SU-DHL-6 (cell line): ENCODE measurements around the gene PLCB2.

ENCODE experiments used
- H2AFZ ChIP-seq: fragments of 200-600 bp; sonication (generic); 2 replicates; pipeline ENCODE4 v1.6.1; 2014; ENCODE audit warnings: low read depth, mild to moderate bottlenecking, moderate library complexity, mixed read lengths, antibody characterized with exemption, low read length; ENCODE audit not compliant: severe bottlenecking
- H3F3A ChIP-seq: fragments of 200-600 bp; shearing (Covaris generic); 2 replicates; pipeline ENCODE4 v1.6.0; 2016; ENCODE audit warnings: antibody characterized with exemption, mild to moderate bottlenecking; ENCODE audit not compliant: insufficient read depth
- H3K27ac ChIP-seq: fragments of 200-600 bp; sonication (generic); 2 replicates; pipeline ENCODE4 v1.5.1; 2016; ENCODE audit warnings: low read depth, mild to moderate bottlenecking, low read length, moderate library complexity, mixed read lengths
- H3K27me3 ChIP-seq: fragments of 200-600 bp; sonication (generic), shearing (Covaris generic); 2 replicates; pipeline ENCODE4 v1.6.0; 2014; ENCODE audit warnings: mild to moderate bottlenecking, low read length
- H3K36me3 ChIP-seq: fragments of 200-600 bp; sonication (generic); 2 replicates; pipeline ENCODE4 v1.6.1; 2014; ENCODE audit warnings: mild to moderate bottlenecking, low read length, mixed read lengths
- H3K4me2 ChIP-seq: fragments of 300-600, 200-600 bp; shearing (Covaris generic), sonication (generic); 2 replicates; pipeline ENCODE4 v1.6.0; 2014; ENCODE audit warnings: low read length, low read depth, mild to moderate bottlenecking; ENCODE audit not compliant: poor library complexity, severe bottlenecking
- H3K4me3 ChIP-seq: fragments of 200-600 bp; sonication (generic); 2 replicates; pipeline ENCODE4 v1.5.1; 2014; ENCODE audit warnings: antibody characterized with exemption, low read length, mild to moderate bottlenecking, mixed read lengths; ENCODE audit not compliant: insufficient read depth, poor library complexity, severe bottlenecking
- H3K79me2 ChIP-seq: fragments of 200-600 bp; sonication (generic); 2 replicates; pipeline ENCODE4 v1.6.1; 2014; ENCODE audit warnings: mild to moderate bottlenecking, low read length, moderate library complexity; ENCODE audit not compliant: insufficient read depth
- H3K9ac ChIP-seq: fragments of 200-600 bp; sonication (generic); 2 replicates; pipeline ENCODE4 v1.7.0; 2014; ENCODE audit warnings: mild to moderate bottlenecking, low read length
- H3K9me2 ChIP-seq: fragments of 200-600 bp; sonication (generic); replicated peaks from 2 replicates; pipeline ENCODE4 v1.6.1; 2014; ENCODE audit warnings: low read length; ENCODE audit not compliant: insufficient read depth
- H3K9me3 ChIP-seq: fragments of 200-600 bp; sonication (generic); 2 replicates; pipeline ENCODE4 v1.6.1; 2014; ENCODE audit warnings: low read length, mixed read lengths; ENCODE audit not compliant: insufficient read depth
- H4K20me1 ChIP-seq: fragments of 200-600 bp; sonication (generic); 2 replicates; pipeline ENCODE4 v1.6.1; 2014; ENCODE audit warnings: low read depth, mild to moderate bottlenecking, antibody characterized with exemption, low read length, moderate library complexity, mixed read lengths
- EZH2phosphoT487 ChIP-seq: fragments of 200-600 bp; sonication (generic), shearing (Covaris generic); conservative IDR thresholded peaks from 2 replicates; pipeline ENCODE4 v1.6.1; 2018; ENCODE audit warnings: mild to moderate bottlenecking, antibody characterized with exemption, low read length, moderate library complexity, mixed read lengths
- TF ChIP-seq, protein P1 (sequence below): fragments of 200-600 bp; sonication (generic); IDR thresholded peaks from one replicate; pipeline ENCODE4 v1.5.1; 2017; ENCODE audit warnings: antibody characterized with exemption, mild to moderate bottlenecking, low read length, moderate library complexity; ENCODE audit not compliant: insufficient read depth, poor library complexity, severe bottlenecking

Gene PLCB2

GRCh38 chr15:40277471-40277870 lies 30.3 kb downstream of the PLCB2 start:
- Histone ChIP-seq H3K4me3 (no peak overlapping the region), H3K27me3 (no peaks in the 10 kb centered on the region), H2AFZ (no peak overlapping the region), H3K9ac (no peak overlapping the region), H3F3A (no peaks in the 10 kb centered on the region), H3K9me2 (no peaks in the 10 kb centered on the region), H3K9me3 (no peaks in the 10 kb centered on the region), H3K4me2 (no peak overlapping the region), H4K20me1 (no peaks in the 10 kb centered on the region), H3K79me2 (no peaks in the 10 kb centered on the region), H3K27ac (no peak overlapping the region), H3K36me3 (no peaks in the 10 kb centered on the region)
- TF ChIP-seq, protein P1, sequence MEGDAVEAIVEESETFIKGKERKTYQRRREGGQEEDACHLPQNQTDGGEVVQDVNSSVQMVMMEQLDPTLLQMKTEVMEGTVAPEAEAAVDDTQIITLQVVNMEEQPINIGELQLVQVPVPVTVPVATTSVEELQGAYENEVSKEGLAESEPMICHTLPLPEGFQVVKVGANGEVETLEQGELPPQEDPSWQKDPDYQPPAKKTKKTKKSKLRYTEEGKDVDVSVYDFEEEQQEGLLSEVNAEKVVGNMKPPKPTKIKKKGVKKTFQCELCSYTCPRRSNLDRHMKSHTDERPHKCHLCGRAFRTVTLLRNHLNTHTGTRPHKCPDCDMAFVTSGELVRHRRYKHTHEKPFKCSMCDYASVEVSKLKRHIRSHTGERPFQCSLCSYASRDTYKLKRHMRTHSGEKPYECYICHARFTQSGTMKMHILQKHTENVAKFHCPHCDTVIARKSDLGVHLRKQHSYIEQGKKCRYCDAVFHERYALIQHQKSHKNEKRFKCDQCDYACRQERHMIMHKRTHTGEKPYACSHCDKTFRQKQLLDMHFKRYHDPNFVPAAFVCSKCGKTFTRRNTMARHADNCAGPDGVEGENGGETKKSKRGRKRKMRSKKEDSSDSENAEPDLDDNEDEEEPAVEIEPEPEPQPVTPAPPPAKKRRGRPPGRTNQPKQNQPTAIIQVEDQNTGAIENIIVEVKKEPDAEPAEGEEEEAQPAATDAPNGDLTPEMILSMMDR, result no peak
- TF ChIP-seq EZH2phosphoT487, result no peak

DNA sequence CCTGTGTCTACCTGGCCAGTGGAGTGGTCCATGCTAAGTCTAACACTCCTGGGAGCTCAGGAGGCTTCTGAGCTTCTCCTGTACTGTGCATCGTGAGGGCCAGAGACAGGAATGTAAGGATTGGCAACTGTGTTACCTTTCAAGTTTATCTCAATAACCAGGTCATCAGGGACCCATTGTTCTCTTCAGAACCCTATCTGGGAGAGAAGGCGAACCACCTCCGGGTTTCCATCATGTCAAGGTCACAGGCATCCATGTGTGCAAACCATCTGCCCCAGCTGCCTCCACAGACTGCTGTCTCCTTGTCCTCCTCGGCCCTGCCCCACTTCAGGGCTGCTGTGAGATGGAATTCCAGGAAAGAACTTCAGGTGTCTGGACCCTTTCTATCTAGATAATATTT lies 30.8 kb downstream of the PLCB2 start:
- Histone ChIP-seq H3K9ac (no peak overlapping the region), H3K4me2 (no peak overlapping the region), H3K4me3 (no peak overlapping the region), H3K27ac (no peak overlapping the region), H2AFZ (no peak overlapping the region), H3K9me2 (no peaks in the 10 kb centered on the region), H3K27me3 (no peaks in the 10 kb centered on the region), H3K36me3 (no peaks in the 10 kb centered on the region), H3K79me2 (no peaks in the 10 kb centered on the region), H4K20me1 (no peaks in the 10 kb centered on the region), H3K9me3 (no peaks in the 10 kb centered on the region), H3F3A (no peaks in the 10 kb centered on the region)
- TF ChIP-seq, protein P1, result no peak
- TF ChIP-seq EZH2phosphoT487, result no peak

- no peak overlapping the region for H3K9ac ChIP-seq
- TF ChIP-seq EZH2phosphoT487, result no peak
- TF ChIP-seq, protein P1, result no peak
- no peaks in the 10 kb centered on the region for H3F3A ChIP-seq
- no peaks in the 10 kb centered on the region for H3K9me3 ChIP-seq
- no peaks in the 10 kb centered on the region for H4K20me1 ChIP-seq
- no peaks in the 10 kb centered on the region for H3K79me2 ChIP-seq
- no peaks in the 10 kb centered on the region for H3K27me3 ChIP-seq
- no peaks in the 10 kb centered on the region for H3K36me3 ChIP-seq
- no peak overlapping the region for H3K27ac ChIP-seq
- H3K4me3 ChIP-seq, result no peak overlapping the region
- no peaks in the 10 kb centered on the region for H3K9me2 ChIP-seq
- H3K4me2 ChIP-seq, result no peak overlapping the region
- no peak overlapping the region for H2AFZ ChIP-seq
These were observed 31.8 kb downstream of the PLCB2 start for GRCh38 chr15:40275954-40276353.

- no peak overlapping the region for H3K4me3 ChIP-seq
- TF ChIP-seq, protein P1, result no peak
- TF ChIP-seq EZH2phosphoT487, result no peak
- H3K9me2 ChIP-seq, result no peaks in the 10 kb centered on the region
- no peaks in the 10 kb centered on the region for H3F3A ChIP-seq
- H3K27ac ChIP-seq, result no peak overlapping the region
- H3K27me3 ChIP-seq, result no peaks in the 10 kb centered on the region
- H3K79me2 ChIP-seq, result no peaks in the 10 kb centered on the region
- H3K36me3 ChIP-seq, result no peaks in the 10 kb centered on the region
- H3K4me2 ChIP-seq, result no peak overlapping the region
- H2AFZ ChIP-seq, result no peak overlapping the region
- H3K9me3 ChIP-seq, result no peaks in the 10 kb centered on the region
- no peak overlapping the region for H3K9ac ChIP-seq
- no peaks in the 10 kb centered on the region for H4K20me1 ChIP-seq
These were observed 32.2 kb downstream of the PLCB2 start for GRCh38 chr15:40275523-40275922.
